HPDE6-E6E7 (cell line): Measurements from ENCODE around the gene CDK6.

Source experiments
- DNase-seq: peaks from one replicate; pipeline ENCODE4 v3.0.0; 2011; ENCODE audit warnings: missing footprints; ENCODE audit errors: extremely low spot score

The CDK6 gene

DNA sequence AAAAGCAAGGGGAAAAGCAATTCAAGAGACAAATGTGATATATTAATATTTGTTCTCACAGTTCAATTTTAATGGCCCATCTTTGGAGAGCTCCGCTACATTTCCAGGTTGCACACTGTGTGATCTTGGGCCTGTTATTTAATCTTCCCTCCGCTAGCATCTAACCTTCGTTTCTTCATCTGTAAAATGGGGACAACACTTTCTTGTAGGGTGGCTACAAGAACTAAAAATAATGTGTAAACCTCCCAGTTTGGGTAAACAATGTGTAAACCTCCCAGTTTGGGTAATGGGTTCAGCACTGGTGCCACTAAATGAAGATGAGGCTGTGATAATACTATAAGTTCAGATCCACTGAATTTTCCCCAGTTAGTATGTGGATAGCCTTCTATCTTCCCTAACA is 99.5 kb downstream of the CDK6 start:
- DNase-seq, result no peak

DNA sequence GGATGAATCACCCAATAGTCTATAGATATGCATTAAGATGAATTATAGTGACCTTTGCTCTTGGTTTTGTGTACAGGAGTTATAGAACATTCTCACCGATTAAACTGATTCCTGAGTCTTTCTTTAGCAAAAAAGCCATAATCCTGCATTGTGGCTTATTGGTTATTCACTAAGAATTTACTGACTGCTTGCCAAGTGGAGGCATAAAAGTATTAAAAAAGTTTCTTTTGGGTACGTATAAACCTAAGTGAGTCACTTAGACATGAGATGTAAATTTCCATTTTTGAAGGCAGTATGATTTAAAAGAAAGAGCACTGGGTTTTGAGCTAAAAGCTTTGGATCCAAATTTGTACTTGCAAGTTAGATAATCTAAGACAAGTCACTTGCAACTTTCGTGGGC is 100.7 kb downstream of the CDK6 start:
- DNase-seq, result no peak

DNA sequence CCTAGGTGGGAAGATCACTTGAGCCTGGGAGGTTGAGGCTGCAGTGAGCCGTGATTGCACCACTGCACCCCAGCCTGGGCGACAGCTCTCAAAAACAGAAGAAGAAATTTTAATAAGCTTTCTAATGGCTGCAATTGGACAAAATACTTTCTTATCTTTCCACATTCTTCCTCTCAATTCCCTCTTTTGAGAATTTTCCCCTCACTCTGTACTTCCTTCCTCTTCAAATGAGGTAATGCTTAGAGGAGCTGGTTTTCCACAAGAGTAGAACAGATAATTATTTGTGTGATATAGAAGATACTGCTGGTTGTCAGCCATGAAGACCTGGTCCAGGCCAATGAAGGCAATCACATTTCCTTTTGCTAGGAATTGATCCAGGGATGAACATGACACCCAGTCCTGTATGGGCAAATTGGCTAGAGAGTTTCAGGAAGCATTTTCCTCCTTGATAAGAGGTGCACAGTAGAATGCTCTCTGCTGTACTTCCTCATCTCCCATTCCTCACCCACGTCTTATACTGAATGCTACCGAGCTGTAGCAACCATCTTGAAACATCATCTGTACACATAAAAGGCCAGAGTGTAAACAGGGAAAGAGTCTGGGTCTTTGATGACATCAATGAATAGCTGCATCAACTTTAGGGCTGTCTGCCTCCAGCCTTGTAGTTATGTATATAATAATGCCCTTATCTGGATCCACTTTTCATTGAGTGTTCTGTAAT is 103.9 kb downstream of the CDK6 start:
- no peak for DNase-seq

DNA sequence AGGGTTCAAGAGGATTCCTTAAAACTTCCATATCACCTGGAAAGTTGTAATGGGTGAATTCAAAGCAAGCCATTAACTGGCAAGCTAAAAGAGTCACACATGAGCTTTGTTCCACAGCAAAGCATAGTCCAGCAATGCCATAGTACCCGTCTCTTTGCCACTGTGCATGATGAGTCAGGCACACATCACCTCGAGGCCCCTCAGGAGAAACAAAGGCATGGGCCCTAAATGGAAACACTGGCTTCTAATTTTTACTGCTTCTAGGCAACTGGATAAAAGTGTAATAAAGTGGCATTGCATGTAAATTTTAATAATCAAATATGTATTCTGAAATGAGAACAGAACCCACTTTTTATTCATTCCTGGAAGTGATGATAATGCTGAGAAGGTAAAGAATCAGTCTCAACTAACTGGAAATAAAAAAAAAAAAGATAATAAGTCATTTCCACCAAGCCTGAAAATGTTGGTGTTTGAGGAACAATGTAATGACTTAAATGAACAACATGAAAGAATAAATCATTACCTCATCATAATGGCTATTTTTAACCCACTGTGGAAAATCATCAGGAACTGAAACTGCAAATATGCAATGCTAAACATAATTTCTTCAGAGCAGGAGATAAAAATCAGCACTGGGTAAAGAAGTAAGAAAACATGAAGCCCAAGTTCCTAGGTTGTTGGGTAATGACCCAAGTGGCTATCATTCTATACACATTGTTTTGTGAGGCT is 104.9 kb downstream of the CDK6 start:
- no peak for DNase-seq

DNA sequence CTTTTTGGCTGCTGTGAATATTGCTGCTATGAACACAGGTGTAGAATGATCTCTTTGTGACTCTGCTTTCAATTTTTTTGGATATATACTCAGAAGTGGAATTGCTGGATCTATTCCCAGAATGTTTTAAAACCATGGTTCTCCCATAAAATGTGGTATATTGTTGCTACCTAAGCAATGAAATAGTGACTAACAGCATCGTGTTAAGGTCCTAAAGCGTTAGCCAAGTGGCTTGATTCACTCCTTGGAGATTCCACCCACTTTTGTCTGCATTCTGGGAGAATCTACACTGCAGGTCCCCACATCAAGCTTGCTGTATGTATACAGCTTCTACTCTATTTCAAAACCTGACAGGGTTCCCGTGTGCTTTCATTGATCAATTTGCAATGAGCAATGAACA is 105.6 kb downstream of the CDK6 start:
- DNase-seq, result no peak

DNA sequence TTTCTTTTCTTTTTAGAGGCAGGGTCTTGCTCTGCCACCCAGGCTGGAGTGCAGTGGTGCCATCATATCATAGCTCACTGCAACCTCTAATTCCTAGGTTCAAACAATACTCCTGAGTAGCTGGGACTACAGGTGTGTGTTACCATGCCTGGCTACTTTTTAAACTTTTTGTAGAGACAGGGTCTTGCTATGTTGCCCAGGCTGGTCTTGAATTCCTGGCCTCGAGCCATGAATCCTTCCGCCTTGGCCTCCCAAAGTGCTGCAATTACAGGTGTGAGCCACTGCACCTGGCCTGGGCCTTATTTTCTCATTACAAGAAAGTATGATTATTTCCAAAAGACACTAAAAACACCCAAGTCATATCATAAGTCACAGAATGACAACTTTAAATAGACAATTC is 106.6 kb downstream of the CDK6 start:
- DNase-seq, result no peak

DNA sequence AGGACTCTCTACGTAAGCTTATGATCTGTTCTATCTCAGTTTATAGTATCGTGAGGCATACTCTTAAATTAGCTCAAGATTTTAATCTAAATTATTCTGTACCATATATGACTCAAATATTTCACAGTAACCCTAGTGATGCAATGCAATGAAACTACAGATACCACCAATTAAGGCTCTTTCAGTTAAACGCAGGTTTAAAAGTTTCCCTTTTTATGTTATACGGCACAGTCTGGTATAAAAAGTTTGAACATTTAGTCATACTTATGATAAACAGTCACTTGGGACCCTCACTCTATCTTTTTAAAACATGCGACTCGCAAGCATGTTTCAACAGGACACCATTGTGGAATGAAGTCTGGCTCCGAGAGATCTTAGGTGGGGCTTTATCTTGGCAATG is 107.2 kb downstream of the CDK6 start:
- no peak for DNase-seq

DNA sequence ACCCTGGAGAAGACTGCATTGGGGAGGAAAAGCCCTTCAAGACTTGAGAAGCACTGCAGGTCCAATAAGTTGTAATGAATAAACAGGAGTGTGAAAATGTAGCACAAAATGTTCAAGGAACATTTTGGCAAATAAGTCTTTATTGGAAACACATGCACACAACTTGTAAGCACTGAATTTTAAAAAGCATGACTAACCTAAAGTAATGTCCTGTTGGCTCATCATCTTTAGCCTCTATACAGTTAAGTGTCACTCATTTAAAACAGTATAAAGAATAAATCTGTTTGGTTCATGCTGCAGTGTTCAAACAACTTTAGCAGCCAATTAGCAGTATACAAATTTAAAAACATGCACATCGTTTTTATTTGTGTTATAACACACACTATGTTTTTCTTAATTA is 108.6 kb downstream of the CDK6 start:
- no peak for DNase-seq

DNA sequence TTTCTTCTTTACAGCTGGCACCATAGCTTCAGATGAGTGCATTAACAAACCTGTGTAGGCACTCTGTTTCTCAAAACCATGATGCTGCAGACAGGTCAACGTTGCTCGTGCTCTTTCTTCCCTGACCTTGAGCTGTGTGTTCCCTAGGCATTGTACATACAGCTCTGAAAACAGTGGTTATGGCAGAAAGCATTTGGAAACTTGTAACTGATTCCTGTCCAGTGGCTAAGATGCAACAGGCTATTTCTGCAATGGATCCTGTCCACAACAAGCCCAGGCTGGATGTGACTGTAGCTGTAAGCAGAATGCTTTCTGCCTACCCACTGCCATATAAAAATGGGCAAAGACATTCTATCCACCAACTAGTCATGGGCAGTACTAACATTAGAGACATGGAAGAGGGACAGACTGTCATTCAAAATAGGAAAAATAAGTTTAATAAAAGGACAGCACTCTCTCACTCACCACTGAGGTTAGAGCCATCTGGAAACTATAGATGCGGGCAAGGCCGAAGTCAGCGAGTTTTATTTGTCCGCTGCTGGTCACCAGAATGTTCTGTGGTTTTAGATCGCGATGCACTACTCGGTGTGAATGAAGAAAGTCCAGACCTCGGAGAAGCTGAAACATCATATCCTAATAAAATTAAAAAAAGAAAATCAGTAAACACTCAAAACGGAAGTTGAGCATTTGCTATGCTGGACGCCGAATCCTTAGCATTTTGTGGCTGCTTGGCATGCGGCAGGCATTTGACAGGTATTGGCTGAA is 111.0 kb downstream of the CDK6 start:
- no peak for DNase-seq

DNA sequence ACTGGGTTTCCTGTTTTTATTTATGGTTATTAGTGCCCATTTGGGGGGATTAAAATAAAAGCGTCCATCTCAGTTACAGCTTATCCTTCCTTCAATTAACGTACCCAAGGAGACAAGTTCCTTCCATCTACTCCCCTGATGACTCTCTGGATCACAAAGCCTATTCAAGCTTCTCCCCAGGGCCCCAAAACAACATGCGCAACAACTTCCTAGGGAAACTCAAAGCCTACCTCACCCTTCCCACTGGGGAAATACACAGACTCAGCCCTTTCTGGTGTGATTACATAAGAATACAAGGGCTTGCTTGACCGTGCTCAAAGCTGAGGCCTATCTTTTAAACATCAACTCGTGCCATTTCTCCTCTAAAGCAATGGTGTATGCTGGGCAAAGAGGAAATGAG is 112.4 kb downstream of the CDK6 start:
- no peak for DNase-seq

DNA sequence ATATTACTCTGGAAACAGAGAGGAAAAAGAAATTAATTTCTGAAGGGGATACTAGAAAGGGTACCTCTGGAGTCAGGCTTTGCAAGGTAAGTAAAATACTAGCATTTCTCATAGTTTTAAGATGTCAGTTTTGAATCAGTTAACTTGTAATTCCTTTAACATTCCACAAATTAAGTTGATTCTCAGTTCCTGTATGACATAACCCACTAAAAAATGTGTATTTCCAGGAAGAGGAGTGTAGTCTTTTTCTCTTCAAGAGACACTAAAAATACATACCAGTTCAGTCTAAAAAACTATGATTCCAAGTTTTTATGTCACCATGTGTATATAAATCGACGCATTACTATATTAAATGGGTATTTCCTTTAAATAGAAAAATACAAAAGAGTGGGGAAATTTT is 113.2 kb downstream of the CDK6 start:
- DNase-seq, result no peak

DNA sequence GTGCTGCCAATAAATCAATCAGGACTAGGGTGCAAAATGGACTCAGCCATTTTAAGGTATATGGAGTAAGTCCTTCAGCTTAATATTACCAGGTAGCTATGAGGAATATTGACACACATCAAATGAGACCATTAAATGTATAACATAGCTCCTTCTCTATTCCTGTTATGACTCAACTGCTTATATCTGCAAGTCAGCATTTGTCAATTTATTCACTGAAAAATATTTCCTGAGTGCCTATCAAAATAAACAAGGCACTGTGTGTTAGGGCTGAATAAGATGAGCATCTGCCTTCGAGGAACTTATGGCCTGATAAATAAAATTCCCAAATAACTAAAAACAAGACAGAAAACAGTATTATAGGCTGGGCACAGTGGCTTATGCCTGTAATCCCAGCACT is 113.8 kb downstream of the CDK6 start:
- no peak for DNase-seq

DNA sequence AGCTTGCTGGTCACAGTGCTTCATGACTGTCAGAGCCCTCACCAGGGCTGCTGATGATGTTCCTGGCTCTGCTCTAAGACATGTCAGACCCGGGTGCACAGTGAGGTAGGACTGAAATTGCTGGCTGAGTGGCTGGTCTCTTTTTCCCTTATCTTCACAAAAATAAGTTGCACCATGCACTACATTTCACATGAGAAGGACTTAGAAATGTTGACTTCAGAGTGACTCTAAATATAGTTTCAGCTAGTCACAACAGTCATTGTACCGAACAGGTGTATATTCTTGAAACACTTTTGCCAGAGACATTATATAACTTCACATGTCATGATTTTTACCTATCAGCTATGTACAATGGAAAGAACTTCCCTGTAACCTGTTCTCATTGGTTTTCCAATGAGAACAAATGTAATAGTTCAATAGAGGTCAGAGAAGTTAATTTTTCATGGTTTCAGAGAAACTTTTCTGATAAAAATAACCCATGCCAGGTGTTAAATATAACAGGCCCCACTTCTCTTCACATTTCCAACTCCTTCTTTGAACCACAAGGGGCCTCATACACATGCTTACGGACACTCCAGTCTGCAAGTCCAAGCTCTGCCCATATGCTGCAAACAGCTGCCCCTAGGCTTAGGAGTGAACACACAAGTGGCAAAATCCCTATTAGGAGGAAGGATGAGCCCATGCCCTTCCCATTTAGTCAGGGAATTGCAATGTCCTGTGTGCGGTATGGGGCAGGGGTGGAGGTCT is 115.6 kb downstream of the CDK6 start:
- no peak for DNase-seq

DNA sequence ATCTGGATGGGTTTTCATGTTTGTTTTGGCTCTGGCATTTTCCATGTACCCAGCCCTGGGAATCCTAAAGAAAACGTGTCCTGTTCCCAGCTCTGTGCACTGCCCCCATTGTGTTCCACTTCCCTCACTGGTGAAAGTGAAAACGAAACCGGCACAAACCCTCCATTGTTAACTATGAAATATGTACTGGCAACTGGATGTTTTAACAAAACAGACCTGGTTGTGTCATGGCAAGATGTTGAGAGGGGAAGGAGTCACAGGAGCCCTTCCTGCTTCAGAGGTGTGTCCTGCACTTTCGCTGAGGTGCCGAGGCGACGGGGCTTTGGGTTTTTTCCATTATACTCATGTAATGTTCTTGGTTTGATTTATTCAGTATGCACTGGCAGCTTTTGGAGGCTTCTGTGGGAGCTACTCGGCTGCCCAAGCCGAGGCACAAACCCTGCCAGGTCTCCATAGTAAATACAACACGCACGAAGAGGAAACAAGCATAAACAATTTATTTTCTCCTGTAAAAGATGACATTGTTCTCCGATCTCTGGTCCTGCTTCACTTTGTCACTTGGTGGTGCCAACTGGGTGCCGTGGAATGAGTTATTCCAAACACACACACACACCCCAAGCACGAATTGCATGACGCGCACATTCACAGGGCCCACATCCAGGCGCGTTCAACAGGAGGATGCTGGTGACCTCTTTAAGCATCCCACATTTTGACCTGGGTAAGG is 118.2 kb downstream of the CDK6 start:
- peak; percentile 57 for DNase-seq

DNA sequence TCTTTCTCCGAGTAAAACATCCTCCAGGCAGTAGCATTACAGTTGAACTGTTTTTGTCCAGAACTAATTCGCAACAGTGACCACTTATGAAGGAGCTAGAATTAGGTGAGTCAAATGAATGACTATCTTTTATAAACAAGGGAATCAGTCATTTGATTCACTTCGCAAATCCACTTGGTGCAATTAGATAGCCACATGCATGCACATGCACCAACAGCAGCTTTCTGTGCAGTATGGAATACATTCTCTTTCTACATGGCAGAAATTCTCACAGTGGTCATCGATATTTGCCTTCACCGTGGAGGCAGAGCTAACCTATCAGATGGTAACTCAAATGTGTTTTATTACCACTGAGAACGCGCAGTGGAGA is 118.8 kb downstream of the CDK6 start:
- no peak for DNase-seq

DNA sequence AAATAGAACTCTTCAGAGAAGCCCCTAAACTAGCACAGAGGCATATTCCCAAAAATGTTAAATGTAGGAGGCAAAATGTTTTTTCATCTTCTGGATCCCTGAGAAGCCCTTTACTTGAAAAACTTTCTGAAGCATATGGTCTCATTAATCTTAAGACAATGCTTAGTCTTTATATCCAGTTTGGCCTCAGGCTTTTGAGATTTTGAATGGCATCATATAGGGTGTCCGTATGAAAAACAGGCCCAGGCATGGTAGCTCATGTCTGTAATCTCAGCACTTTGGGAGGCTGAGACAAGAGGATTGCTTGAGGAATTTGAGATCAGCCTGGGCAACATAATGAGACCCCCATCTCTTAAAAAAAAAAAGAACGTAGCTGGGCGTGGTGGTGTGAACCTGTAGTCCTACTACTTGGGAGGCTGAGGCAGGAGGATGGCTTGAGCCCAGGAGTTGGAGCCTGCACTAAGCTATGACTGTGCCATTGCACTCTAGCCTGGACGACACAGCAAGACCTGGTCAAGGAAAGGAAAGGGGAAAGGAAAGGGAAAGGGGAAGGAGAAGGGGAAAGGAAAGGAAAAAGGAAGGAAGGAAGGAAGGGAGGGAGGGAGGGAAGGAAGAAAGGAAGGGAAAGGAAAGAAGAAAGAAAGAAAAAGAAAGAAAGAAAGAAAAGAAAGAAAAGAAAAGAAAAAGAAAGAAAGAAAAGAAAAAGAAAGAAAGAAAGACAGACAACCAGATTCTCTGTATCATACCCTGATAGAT is 119.4 kb downstream of the CDK6 start:
- DNase-seq, result no peak

DNA sequence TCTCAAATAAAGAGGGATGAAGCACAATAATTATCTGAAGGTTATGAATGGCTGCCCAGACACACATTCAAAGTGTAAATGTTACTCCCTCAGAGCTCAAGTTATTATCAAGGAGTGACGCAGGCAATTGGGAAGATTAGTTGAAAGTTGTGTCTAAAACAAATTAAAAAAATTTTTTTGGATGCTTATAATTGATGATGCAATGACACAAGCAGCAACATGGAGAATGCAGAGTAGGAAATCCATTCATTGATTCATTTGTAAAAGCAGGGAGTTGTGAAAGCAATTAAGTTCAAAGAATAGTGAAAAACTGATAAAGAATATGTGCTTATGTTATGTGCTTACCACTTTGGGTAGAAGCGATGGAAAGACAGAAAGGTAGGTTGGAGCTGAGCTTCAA is 120.4 kb downstream of the CDK6 start:
- no peak for DNase-seq

DNA sequence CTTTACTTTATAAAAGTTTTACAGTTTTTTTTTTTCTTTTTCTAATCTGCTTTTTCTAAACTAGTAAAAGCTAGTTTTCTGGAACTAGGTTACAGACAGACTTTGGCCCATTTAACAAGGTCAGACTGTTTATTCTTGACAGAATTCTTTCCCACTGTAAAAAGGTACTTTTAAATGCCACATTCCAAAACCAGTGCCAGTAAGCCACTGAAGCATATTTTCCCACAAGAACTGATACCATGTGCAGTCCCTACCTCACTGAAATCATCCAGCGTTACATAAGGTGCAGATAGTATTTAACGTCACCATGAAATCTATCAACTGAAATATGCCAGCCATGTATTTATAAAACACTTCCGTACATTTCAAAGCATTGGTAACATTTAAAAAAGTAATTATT is 121.6 kb downstream of the CDK6 start:
- DNase-seq, result no peak

DNA sequence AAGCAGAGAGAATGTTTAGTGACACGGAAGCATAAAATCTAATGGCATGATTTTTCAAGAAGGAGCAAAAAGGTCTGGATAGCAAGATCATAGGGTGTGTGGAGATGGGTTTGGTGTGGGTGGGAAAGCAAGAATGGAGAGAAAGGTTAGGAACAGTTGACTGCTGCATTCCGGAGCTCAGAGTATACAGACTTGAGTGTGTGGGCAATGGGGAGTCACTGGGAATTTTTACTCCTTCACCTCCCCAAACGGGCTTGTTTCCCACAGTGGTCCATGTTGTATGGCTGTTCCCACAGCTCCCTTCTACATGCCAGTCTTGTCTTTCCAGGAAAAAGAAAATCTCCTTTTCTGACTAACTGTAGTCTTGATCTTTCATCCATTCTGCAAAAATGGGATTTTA is 122.1 kb downstream of the CDK6 start:
- no peak for DNase-seq

DNA sequence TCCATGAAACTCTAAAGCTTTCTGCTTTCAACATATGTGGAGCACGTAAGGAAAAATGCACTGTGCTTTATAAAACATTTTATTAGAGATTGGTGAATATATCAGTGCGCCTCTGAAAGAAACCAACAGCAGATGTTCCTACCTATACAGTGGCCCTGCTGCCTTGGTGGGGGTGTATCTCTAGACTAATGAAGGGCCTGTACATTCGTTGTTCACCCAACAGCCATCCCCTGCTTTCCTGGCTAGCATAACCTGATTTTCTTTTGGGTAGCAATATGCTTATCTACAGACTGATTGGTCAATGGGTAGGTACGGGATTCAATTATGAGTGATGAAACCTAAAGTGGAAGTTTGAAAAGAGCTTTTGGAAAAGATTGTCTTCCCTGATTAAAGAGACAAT is 126.5 kb downstream of the CDK6 start:
- DNase-seq, result no peak

DNA sequence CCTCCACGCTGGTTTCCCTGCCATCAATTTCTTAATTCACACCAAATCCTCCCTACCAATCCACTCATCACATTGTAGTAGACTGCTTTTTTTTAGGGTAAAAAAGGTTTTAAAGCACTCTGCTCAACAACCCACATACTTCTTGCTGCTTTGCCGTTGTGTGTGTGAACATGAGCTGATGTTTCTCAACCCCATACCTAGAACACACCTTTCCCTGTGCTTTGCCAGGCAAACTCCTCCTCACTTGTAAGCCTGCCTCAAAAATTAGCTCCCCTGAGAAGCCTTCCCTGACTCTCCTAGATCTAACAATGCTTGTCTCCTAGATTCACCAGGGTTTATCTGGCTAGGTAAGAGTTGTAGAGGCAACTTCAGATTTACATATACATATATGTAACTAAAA is 127.2 kb downstream of the CDK6 start:
- no peak for DNase-seq
